NCI-H2227 (cell line): ENCODE measurements around the gene GPER1.
"Not testable (repeated sequence)": the region's sequence is repeated elsewhere in the genome, so short reads cannot be mapped to it uniquely, and the experiment has no call there.

Source experiments
- DNase-seq: peaks from one replicate; lab custom pipeline; 2025; ENCODE audit not compliant: unreplicated experiment; lab: John Stamatoyannopoulos, UW

Gene GPER1

GRCh38 chr7:1087952-1088920 is at the start of gene GPER1:
TSS of gene GPER1 (plus strand) at chr7:1088113. CDS start at chr7:1091729, 3,616 bp downstream.
- peak; percentile 69 for DNase-seq

DNA sequence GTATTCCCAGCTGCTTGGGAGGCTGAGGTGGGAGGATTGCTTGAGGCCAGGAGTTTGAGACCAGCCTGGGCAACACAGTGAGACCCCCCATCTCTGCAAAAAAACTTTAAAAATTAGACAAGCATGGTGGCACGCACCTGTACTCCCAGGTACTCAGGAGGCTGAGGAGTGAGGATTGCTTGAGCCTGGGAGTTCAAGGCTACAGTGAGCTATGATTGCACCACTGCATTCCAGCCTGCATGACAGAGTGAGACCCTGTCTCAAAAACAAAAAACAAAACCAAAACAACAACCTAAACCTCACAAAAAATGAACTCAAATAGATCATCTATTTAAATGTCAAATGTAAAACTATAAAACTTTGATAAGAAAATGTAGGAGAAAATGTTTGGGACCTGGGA is 47.7 kb upstream of the GPER1 start:
- DNase-seq = not testable (repeated sequence)

GRCh38 chr7:1040790-1041189 is 47.1 kb upstream of the GPER1 start:
- DNase-seq = peak; percentile 45

DNA sequence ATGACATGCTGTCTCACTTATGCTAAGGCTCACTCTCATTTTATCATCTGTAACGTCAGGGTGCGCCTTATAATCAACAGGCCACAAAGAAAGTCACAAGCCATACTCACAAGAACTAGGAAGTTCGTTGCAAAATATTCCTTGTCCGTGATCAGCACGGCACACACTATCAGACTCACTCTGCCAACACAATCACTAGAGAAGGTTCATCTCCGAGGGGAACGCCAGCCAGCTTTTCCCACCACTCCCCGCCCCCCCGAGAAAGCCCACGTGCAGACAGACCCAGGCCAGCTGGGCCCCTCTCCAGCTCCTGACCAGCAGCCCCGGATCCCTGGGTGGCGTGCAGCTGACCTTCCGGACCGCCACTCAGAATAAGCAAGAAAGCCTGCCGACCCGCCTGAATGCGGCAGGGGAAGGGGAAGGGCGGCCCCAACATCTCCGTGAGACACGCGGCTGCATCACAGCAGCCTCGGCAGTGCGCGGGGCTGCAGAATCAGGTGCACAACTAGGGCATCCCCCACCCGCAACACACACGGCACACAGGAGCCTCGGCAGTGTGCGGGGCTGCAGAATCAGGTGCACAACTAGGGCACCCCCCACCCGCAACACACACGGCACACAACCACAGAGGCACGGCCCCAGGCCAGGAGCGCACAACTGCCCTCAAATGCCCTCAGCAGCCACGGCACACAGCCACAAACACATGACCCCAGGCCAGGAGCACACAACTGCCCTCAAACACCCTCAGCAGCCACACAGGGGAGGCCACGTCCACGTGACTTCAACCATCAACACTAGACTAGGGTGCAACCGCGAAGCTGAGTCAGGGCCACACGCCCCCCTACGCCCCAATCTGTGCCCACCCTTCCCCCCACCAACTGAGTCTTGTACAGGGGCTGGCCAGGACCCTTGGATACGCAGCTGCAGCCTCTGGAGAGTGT is 46.1 kb upstream of the GPER1 start:
- no peak for DNase-seq

- no peak for DNase-seq
Observed at GRCh38 chr7:1042492-1042833, 45.5 kb upstream of the GPER1 start.

DNA sequence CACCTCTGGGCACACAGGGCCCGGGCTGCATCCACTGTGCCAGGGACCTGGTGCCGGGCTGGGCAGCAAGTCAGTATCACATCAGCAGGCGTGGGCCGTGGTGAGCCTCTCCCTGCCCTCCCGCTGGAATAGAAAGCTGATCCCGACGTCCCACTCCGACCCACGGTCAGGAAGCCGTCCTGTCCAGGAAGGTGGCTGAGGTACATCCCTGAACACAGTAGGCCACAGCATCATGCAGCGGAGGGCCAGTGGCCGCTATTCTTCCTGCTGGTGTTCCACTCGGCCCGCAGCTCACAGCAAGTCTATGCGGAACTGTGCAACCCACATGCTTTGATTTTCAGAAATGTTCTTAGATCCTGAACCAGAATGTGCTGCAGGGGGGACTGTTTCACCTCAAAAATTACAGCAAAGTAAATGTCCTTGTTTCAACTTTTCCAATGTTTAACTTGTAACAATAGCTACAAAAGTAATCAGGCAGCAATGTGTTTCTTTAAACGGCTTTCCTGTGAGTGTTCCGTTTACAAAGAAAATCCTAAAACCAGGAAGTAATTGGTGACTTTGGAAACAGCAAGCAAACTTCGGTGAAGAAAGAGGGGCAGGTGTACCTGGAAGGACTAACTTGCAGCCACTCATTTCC is 44.2 kb upstream of the GPER1 start:
- DNase-seq = no peak

DNA sequence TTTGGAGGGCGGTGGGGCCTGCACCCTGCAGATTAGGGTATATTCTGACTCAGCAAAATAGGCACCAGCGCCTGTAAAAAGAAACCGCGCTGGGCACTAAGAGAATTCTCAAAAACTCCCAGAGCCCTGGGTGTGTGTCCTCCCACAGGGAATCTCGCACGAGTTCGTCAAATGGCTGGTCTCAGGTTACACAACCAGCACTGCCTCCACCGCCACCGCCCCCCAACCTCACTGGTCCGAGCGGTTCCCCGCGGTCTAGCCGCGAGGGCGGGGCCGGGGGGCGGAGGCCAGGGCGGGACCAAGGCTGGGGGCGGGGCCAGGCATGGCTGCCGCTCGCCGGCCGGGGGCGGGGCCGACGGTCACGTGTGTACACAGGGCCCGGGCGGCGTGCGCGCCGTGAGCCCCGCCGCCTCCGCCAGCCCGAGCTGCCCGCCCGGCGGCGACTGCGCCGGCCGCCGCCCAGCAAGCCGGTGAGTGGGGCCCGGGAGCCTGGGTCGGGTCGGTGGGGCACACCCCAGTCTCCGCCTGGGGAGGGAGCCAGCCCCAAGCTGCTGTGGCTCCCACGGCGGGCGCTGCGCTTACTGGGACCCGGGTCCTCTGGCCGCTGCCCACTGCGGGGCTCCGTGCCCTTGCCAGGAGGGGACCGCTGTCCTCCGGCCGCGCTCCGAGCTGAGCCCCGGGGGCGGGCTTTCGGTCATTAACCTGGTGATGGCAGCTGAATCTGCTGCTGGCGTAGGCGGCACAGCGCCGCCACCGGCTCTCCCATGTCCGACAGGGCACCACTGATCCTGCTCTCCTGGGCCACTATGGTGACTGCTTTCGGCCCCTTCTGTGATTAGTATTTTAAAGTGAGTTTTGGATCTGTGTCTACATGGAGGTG is 43.5 kb upstream of the GPER1 start, which contains the start of gene GPR146:
Gene GPR146, plus strand, starts transcription at position 358 of the 880 bp plus-strand sequence. CDS start 12,970 bp downstream, outside the sequence.
- DNase-seq = peak; percentile 94

DNA sequence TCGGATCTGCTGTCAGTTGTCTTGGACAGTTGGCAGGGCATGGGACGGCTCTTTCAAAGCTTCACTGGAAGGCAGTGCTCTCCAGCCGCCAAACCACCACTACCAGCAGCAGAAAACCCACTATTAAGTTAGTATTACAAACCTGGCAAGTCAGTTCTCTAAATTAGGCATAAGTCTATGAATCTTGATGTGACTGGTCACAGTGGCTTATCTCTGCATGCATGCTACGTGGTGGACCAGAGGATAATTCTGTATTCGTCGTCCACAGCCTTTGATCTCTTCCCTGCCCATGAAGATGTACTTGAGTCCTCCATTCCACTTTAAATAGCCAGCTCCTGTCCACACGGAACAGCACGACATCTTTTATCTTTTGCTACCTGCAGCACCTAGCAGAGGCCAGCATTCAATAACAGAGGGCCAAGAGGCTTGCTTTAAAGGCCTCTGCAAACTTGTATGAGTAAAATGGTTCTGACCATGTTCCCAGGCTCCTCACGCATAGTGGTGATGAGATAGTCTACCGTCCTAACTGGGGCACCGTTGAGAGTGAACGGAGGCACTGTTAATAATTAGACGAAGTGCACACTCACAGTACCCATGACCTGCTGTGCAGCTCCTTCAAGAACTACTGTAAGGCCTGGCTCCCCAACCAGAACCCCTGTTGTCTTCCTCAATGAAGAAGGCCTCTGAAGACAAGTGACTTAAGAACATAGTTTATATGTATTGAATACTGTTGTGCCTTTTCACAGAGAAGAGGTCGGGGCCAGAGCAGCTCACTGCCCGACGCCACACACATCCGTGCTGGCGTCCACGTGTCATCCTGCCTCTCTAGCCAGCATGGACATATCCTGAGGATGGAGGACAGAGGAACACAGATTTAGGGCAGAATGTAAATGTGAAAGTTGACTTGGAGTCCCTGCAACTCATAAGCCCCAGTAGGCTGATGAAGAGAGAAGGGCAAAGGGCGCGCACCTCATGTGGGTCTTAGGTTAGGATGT is 42.5 kb upstream of the GPER1 start:
- DNase-seq = no peak

DNA sequence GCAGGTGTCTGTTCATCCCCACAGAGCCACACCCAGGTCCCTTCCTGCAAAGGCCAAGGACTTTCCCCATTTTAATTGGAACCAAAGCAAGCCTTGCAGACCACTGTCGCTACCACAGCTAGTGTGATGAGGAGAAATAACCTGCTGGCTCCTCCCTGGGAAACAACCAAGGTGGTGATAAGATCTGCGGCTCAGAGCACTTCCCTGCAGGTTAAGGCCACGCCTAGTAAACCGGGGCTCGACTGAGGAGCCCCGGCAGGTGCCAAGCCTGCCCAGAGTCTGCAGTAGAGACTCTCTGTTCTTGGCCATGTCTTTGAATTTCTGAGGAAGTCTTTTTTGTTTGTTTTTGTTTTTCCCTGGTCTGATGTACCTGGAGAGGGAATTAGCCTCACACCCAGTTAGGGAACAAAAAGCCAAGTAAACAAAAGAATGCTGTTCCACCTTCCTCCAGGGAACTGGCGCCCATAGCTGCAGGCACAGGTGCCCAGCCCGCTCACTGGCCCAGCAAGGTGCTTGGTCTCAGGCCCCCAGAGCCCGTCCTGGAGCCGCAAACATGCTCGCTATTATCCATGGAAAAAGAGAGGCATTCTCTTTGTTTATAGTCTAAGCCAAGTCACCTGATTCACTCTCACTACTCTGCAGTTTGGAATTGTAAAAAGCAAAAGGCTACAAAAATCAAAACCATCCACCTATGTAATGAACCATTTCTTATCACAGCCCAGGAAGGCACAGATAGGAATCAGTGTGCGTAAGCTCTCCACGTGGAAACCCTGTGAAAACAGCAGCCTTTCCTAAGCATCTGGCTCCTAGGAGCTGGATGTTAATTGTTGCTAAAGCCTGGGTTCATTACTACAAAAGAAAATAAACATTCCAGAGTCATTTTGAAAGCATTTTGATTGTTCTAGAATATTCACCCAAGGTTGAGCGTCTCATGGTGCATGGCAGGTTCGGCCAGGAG is 40.9 kb upstream of the GPER1 start:
- no peak for DNase-seq

DNA sequence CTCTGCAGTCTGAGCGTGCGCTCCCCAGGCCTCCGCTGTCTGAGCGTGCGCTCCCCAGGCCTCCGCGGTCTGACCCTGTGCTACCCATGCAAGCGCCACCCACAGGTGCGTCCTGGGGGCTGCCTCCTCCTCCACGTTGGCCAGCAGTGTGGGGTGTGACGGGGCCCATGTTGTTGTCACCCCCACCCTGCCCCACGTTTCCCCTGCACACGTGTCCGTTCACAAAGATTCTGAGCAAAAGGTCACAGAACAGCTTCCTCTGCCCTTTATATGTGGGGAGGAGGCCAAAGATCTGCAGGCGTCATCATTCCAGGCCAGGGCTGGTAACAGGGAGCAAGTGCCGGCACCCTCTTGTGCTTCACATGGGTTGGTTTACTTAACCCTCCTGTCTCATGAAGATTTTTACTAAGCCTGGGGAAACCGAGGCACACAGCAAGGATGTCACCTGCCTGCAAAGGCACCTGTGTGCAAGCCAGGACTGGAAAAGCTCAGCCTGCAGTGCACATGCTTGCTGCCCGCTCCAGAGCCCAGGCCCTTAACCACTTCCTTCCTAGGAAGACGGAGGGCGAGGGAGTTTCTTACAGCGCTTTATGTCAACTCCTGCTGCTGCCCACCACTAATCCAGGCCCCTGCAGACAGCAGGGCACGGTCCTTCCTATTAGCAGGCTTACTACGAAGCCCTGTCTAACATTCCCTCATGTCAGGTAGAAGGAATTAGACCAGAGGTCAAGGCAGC is 38.7 kb upstream of the GPER1 start:
- no peak for DNase-seq

- DNase-seq = no peak
Observed at GRCh38 chr7:1049801-1050200, 38.1 kb upstream of the GPER1 start.

DNA sequence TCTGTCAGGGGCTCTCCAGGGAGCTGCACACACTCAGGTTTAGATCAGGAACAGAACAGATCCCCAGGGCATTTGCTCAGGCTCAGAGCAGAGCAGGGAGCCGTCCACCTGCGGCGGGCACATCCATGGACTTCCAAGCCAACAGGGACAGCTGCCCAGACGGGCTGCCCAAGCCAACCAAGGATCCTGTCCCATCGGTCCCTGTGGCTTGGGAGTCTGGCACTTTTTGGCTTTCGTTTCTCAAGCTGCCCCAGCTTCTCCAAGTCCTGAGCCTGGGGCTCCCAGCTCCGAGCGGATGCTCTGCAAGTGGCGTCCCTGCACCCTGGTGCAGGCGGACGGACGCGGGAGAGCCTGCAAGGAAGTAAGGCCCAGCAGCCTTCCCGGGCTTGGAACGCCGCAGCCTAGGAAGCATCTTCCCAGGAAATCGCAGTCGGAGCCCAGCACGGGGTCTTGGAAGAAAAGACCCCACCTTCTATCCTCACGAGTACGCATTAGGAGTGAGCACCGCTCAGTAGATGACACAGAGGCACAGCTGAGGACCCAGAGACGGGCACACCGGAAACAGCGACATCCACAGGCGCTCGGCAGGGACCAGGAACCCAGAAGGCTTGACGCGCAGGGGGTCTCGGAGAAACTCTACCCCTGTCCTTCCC is 37.5 kb upstream of the GPER1 start:
- DNase-seq = no peak

- no peak for DNase-seq
Observed at GRCh38 chr7:1050956-1051690, 36.8 kb upstream of the GPER1 start.

GRCh38 chr7:1052031-1052818 is 35.7 kb upstream of the GPER1 start:
- no peak for DNase-seq

- DNase-seq = no peak
Observed at GRCh38 chr7:1053002-1053411, 34.9 kb upstream of the GPER1 start.
